ENCODE results near the gene HYCC2.
"Not testable (repeated sequence)": the region's sequence is repeated elsewhere in the genome, so short reads cannot be mapped to it uniquely, and the experiment has no call there.

HYCC2 gene

GRCh38 chr2:201070948-201071478, 458 bp downstream of the HYCC2 start:
- no peak for TF ChIP-seq CTCF (conservative IDR thresholded peaks at IDR 0.05)
- H3K27ac ChIP-seq = peak overlapping the region; percentile 96

- no peak overlapping the region for H3K27ac ChIP-seq
These were observed 6.6 kb downstream of the HYCC2 start for GRCh38 chr2:201064797-201065329.

GRCh38 chr2:201063516-201063915, 8.0 kb downstream of the HYCC2 start:
- H3K27ac ChIP-seq = not testable (repeated sequence)

More at GRCh38 chr2:201064797-201065329, 6.6 kb downstream of the HYCC2 start:
- no peak for TF ChIP-seq CTCF (conservative IDR thresholded peaks at IDR 0.05)

GRCh38 chr2:201059961-201060755, 11.3 kb downstream of the HYCC2 start:
- no peak for TF ChIP-seq CTCF (conservative IDR thresholded peaks at IDR 0.05)
- no peak overlapping the region for H3K27ac ChIP-seq

- no peak for TF ChIP-seq CTCF (conservative IDR thresholded peaks at IDR 0.05)
- no peak overlapping the region for H3K27ac ChIP-seq
These were observed 12.6 kb downstream of the HYCC2 start for GRCh38 chr2:201058914-201059313.

GRCh38 chr2:201057715-201058248, 13.7 kb downstream of the HYCC2 start:
- no peak for TF ChIP-seq CTCF (conservative IDR thresholded peaks at IDR 0.05)
- peak overlapping the region; percentile 46 for H3K27ac ChIP-seq

- H3K27ac ChIP-seq = peak overlapping the region; percentile 46
These were observed 14.4 kb downstream of the HYCC2 start for GRCh38 chr2:201057087-201057521.

More at GRCh38 chr2:201057087-201057521, 14.4 kb downstream of the HYCC2 start:
- TF ChIP-seq CTCF (conservative IDR thresholded peaks at IDR 0.05) = no peak

Measured in VCaP (cell line).